Stomach (tissue), 9 donors: ENCODE measurements around the gene CFAP70. TPM values are rescaled to one million over a fixed set of nuclear protein-coding genes. Genes with fewer than 3 reads are reported as not detected.

Source experiments
- DNase-seq, 2 donors: peaks; one replicate each; pipeline versions ENCODE4 v3.0.0 to v3.0.0-alpha.2; 2013 to 2019
- H3K27ac ChIP-seq, 5 donors: fragments of 200-600 bp in 4 of 5; sonication (generic) in 4 of 5; one replicate each; pipeline ENCODE4 v1.5.1; 2013 to 2019; ENCODE audit warnings: mild to moderate bottlenecking in 1 of 5, moderate library complexity in 1 of 5
- H3K27me3 ChIP-seq, 3 donors: fragments of 200-600 bp; sonication (generic); one replicate each; pipeline ENCODE4 v1.5.1; 2017 to 2019; ENCODE audit warnings: mixed run types in 1 of 3
- H3K36me3 ChIP-seq, 4 donors: fragments of 200-600 bp; sonication (generic); 1 replicate in 3 of 4; 2 replicates in 1 of 4; pipeline ENCODE4 v1.5.1; 2016 to 2019
- H3K4me1 ChIP-seq, 4 donors: fragments of 200-600 bp; sonication (generic); one replicate each; pipeline ENCODE4 v1.5.1; 2016 to 2019
- H3K4me3 ChIP-seq, 4 donors: fragments of 200-600 bp; sonication (generic) in 3 of 4; one replicate each; pipeline ENCODE4 v1.5.1; 2016 to 2019; ENCODE audit warnings: mild to moderate bottlenecking in 1 of 4
- H3K9me3 ChIP-seq, 4 donors: fragments of 200-600 bp; sonication (generic); one replicate each; pipeline ENCODE4 v1.5.1; 2016 to 2019
- CTCF ChIP-seq, 7 experiments: fragments of 450-650 bp in 4 of 7; fragments of 200-600 bp in 3 of 7; sonication (generic) in 3 of 7; IDR thresholded peaks; one replicate each; pipeline ENCODE4 v1.5.1; 2016 to 2019; ENCODE audit warnings: antibody characterized with exemption in 7 of 7, control low read depth in 2 of 7, mild to moderate bottlenecking in 1 of 7
- EP300 ChIP-seq: sonication (generic); formaldehyde crosslinking; IDR thresholded peaks from one replicate; pipeline ENCODE4 v1.6.1; 2017; ENCODE audit warnings: antibody characterized with exemption
- POLR2A ChIP-seq, 4 donors: fragments of 450-650 bp; IDR thresholded peaks; one replicate each; pipeline ENCODE4 v1.6.1; 2016; ENCODE audit warnings: antibody characterized with exemption in 4 of 4, control low read depth in 2 of 4, mild to moderate bottlenecking in 1 of 4, moderate library complexity in 1 of 4
- POLR2AphosphoS5 ChIP-seq, 3 donors: sonication (generic); formaldehyde crosslinking; IDR thresholded peaks; one replicate each; pipeline ENCODE4 v1.6.1; 2016; ENCODE audit warnings: antibody characterized with exemption in 3 of 3
- WGBS, 5 donors: extraction: QIAGEN DNeasy Blood & Tissue Kit in 3 of 5; methylation state at CpG; one replicate each; pipeline versions ENCODE4 v1.1.5 to v1.1.7; 2013 to 2018; 5-methylcytosine and 5-hydroxymethylcytosine counted together
- intact Hi-C: fragments of 100-400 bp; cut with DNase I; formaldehyde crosslinking; loops from one replicate; pipeline ENCODE4 v1.15.1; 2023; ENCODE audit warnings: low total_unique reads
- polyA plus RNA-seq, 3 donors: library from polyadenylated mRNA; stranded (reverse); fragments of 200-250 nt; gene quantifications; one replicate each; pipeline ENCODE4 v1.2.3, GENCODE V29; 2013
- total RNA-seq, 5 donors: library from RNA; depleted of rRNA; stranded (reverse); fragments of >200 nt; gene quantifications; one replicate each; pipeline versions ENCODE4 v1.1.0 to v1.2.3, GENCODE V29; 2014 to 2016
- donor health status: healthy with polysubstance abuse.
- donor health status: Bipolar disorder and iron deficiency.
- donor health status: healthy.

The CFAP70 gene
- total and polyA plus RNA-seq, 8 donors, result 0.29 to 9.0 (median 2.0) TPM

DNA sequence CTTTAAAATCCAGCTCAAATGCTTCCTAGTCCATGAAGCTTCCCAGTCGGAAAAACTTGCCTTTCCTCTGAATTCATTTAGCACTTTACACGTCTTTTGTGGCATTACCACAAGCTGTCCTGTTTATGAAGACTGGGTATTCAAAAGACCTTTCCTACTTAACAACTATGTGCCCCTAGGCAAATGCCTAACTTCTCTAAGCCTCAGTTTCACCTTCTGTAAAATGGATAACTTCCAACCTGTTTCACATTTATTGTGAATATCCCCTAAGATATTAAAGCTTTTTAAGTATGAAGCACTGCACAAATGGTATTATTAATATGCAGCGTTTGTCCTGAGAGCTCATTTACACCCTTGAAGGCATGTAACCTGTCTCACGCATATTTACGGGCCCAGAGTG lies 843 bp downstream of the CFAP70 start:
- Histone ChIP-seq H3K9me3 (no peaks in the 10 kb centered on the region), H3K27me3 (no peaks in the 10 kb centered on the region), H3K36me3 (no peaks in the 10 kb centered on the region), H3K27ac (peak overlapping the region in 3 of 5 donors; percentile 36 to 82 (median 75)), H3K4me1 (peaks cover 5 to 15% (median 9%) of the 10 kb centered on the region in 4 donors), H3K4me3 (peak overlapping the region; percentile 74 to 80 (median 78))
- intact Hi-C loops, result no loop called here
- 29 to 36% (median 32%) methylated on average over 5 of the region's 5 CpGs for WGBS, 5 donors
- TF ChIP-seq POLR2AphosphoS5 (IDR thresholded peaks at IDR 0.05) (no peak), CTCF (IDR thresholded peaks at IDR 0.05) (no peak), POLR2A (IDR thresholded peaks at IDR 0.05) (no peak), EP300 (no peak)
- DNase-seq, result no peak

- 49 to 61% (median 57%) methylated on average over 4 of the region's 4 CpGs for WGBS, 5 donors
- H3K36me3 ChIP-seq, result no peaks in the 10 kb centered on the region
- no peak overlapping the region for H3K4me3 ChIP-seq
- H3K27ac ChIP-seq, result no peak overlapping the region
- DNase-seq, result no peak
- no peaks in the 10 kb centered on the region for H3K9me3 ChIP-seq
- peaks cover 5 to 15% (median 9%) of the 10 kb centered on the region in 4 donors for H3K4me1 ChIP-seq
- intact Hi-C loops, result no loop called here
- H3K27me3 ChIP-seq, result no peaks in the 10 kb centered on the region
- TF ChIP-seq POLR2A (IDR thresholded peaks at IDR 0.05), result no peak
- no peak for TF ChIP-seq CTCF (IDR thresholded peaks at IDR 0.05)
- no peak for TF ChIP-seq EP300
- no peak for TF ChIP-seq POLR2AphosphoS5 (IDR thresholded peaks at IDR 0.05)
These were observed 1.5 kb downstream of the CFAP70 start for GRCh38 chr10:73357166-73357565.

DNA sequence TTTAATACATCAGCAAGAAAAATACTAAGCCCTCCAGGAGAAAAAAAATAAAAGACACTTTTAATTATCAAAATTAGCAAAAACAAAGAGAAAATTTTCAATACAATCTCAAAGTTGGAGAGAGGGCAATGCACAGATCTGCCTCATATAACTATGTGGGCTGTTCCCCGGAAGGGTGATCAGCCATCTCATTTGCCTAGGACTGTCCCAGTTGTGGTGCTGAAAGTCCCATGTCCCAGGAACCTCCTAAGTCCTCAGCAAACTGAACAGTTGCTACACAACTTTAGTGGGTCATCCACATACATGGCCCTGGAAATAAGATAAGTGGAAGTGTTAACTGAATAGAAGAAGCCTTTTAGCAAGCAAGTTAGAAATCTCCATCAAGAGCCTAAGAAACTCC lies 14.4 kb downstream of the CFAP70 start:
- H3K4me3 ChIP-seq, result no peak overlapping the region
- H3K27ac ChIP-seq, result no peak overlapping the region
- TF ChIP-seq POLR2A (IDR thresholded peaks at IDR 0.05), result no peak
- TF ChIP-seq CTCF (IDR thresholded peaks at IDR 0.05), result no peak
- TF ChIP-seq POLR2AphosphoS5 (IDR thresholded peaks at IDR 0.05), result no peak
- TF ChIP-seq EP300, result no peak
- no peak for DNase-seq
- intact Hi-C loops, result no loop called here
- H3K9me3 ChIP-seq, result no peaks in the 10 kb centered on the region
- H3K27me3 ChIP-seq, result no peaks in the 10 kb centered on the region
- H3K4me1 ChIP-seq, result no peaks in the 10 kb centered on the region
- 90 to 100% (median 94%) methylated on average over 1 of the region's 1 CpG for WGBS, 5 donors
- peaks cover 0 to 22% (median 13%) of the 10 kb centered on the region in 4 donors for H3K36me3 ChIP-seq

DNA sequence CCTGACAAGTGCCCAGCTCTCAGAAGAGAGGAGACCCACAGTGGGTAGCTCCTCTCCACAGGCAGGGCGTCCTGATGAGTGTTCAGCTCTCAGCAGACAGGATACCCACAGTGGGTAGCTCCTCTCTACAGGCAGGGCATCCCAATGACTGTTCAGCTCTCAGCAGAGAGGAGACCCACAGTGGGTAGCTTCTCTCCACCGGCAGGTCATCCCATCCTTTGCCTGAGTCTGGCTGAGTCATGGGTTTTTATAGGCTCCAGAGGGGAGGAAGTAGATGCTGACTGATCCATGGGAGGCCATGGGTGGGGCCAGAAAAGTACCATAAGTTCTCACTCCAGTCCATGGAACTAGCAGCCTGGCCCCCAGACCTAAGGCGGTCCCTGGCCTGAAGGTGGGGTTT lies 18.5 kb downstream of the CFAP70 start:
- Histone ChIP-seq H3K4me1 (no peaks in the 10 kb centered on the region), H3K36me3 (peaks cover 0 to 13% (median 4%) of the 10 kb centered on the region in 4 donors), H3K4me3 (no peak overlapping the region), H3K9me3 (no peaks in the 10 kb centered on the region), H3K27me3 (no peaks in the 10 kb centered on the region), H3K27ac (no peak overlapping the region)
- 94 to 100% (median 97%) methylated on average over 1 to 3 of the region's 3 CpGs for WGBS, 5 donors
- TF ChIP-seq POLR2A (IDR thresholded peaks at IDR 0.05) (no peak), POLR2AphosphoS5 (IDR thresholded peaks at IDR 0.05) (no peak), EP300 (no peak), CTCF (IDR thresholded peaks at IDR 0.05) (no peak)
- no peak for DNase-seq
- intact Hi-C loops, result no loop called here
